NCI-H2081 treated with DMSO at 0.1 percent for 48 hours (cell line): ENCODE measurements around the gene TAPT1.
"Not testable (repeated sequence)": the region's sequence is repeated elsewhere in the genome, so short reads cannot be mapped to it uniquely, and the experiment has no call there.

Experiments used
- DNase-seq: peaks from one replicate; lab custom pipeline; 2025; lab: John Stamatoyannopoulos, UW

The TAPT1 gene

GRCh38 chr4:16213121-16213520, 13.2 kb downstream of the TAPT1 start:
- no peak for DNase-seq

- no peak for DNase-seq
These were observed 14.0 kb downstream of the TAPT1 start for GRCh38 chr4:16212138-16212782.

- DNase-seq, result no peak
These were observed 18.9 kb downstream of the TAPT1 start for GRCh38 chr4:16207409-16207808.

GRCh38 chr4:16206848-16207247, 19.4 kb downstream of the TAPT1 start:
- no peak for DNase-seq

- no peak for DNase-seq
These were observed 20.0 kb downstream of the TAPT1 start for GRCh38 chr4:16206301-16206700.

GRCh38 chr4:16205298-16206164, 20.7 kb downstream of the TAPT1 start:
- DNase-seq, result no peak

- DNase-seq, result no peak
These were observed 21.8 kb downstream of the TAPT1 start for GRCh38 chr4:16204505-16204904.

GRCh38 chr4:16203083-16203482, 23.2 kb downstream of the TAPT1 start:
- no peak for DNase-seq

- no peak for DNase-seq
These were observed 23.7 kb downstream of the TAPT1 start for GRCh38 chr4:16202598-16202997.

GRCh38 chr4:16199093-16199492, 27.2 kb downstream of the TAPT1 start:
- peak; percentile 28 for DNase-seq

GRCh38 chr4:16197876-16198665, 28.2 kb downstream of the TAPT1 start:
- no peak for DNase-seq

- peak; percentile 24 for DNase-seq
These were observed 29.5 kb downstream of the TAPT1 start for GRCh38 chr4:16196482-16197393.

GRCh38 chr4:16195209-16195608, 31.1 kb downstream of the TAPT1 start:
- no peak for DNase-seq

- DNase-seq, result not testable (repeated sequence)
These were observed 31.5 kb downstream of the TAPT1 start for GRCh38 chr4:16194798-16195197.

- no peak for DNase-seq
These were observed 32.1 kb downstream of the TAPT1 start for GRCh38 chr4:16194214-16194613.

GRCh38 chr4:16192631-16193518, 33.4 kb downstream of the TAPT1 start:
- DNase-seq, result no peak

- DNase-seq, result peak; percentile 45
These were observed 34.2 kb downstream of the TAPT1 start for GRCh38 chr4:16192057-16192456.

- no peak for DNase-seq
These were observed 38.8 kb downstream of the TAPT1 start for GRCh38 chr4:16187455-16187854.

GRCh38 chr4:16186986-16187385, 39.3 kb downstream of the TAPT1 start:
- no peak for DNase-seq

GRCh38 chr4:16183604-16184003, 42.7 kb downstream of the TAPT1 start:
- no peak for DNase-seq

- no peak for DNase-seq
These were observed 49.6 kb downstream of the TAPT1 start for GRCh38 chr4:16176621-16177020.
